HG03025 (cell line): ENCODE data around the gene CAPN9.

Experiments used
- ATAC-seq: cut with Tn5 transposase; IDR thresholded peaks from one replicate; pipeline ENCODE4 v1.9.1; 2021; ENCODE audit warnings: mild to moderate bottlenecking, moderate library complexity; ENCODE audit not compliant: unreplicated experiment, low FRiP score

The CAPN9 gene

GRCh38 chr1:230792691-230793462, 45.7 kb downstream of the CAPN9 start:
- no peak for ATAC-seq

- no peak for ATAC-seq
These were observed 46.2 kb downstream of the CAPN9 start for GRCh38 chr1:230793463-230793745.

GRCh38 chr1:230794431-230794830, 47.2 kb downstream of the CAPN9 start:
- no peak for ATAC-seq

GRCh38 chr1:230794871-230795605, 47.9 kb downstream of the CAPN9 start:
- ATAC-seq, result no peak

GRCh38 chr1:230796626-230797025, 49.4 kb downstream of the CAPN9 start:
- ATAC-seq, result no peak

GRCh38 chr1:230797376-230797920, 50.3 kb downstream of the CAPN9 start:
- no peak for ATAC-seq

GRCh38 chr1:230797942-230798365, 50.8 kb downstream of the CAPN9 start:
- no peak for ATAC-seq

- ATAC-seq, result no peak
These were observed 51.3 kb downstream of the CAPN9 start for GRCh38 chr1:230798491-230798890.

- no peak for ATAC-seq
These were observed 54.0 kb downstream of the CAPN9 start for GRCh38 chr1:230800891-230801840.

- ATAC-seq, result no peak
These were observed 57.2 kb downstream of the CAPN9 start for GRCh38 chr1:230804396-230804795.

GRCh38 chr1:230806552-230806951, 59.4 kb downstream of the CAPN9 start:
- ATAC-seq, result no peak

GRCh38 chr1:230807029-230807428, 59.8 kb downstream of the CAPN9 start:
- no peak for ATAC-seq

- no peak for ATAC-seq
These were observed 60.5 kb downstream of the CAPN9 start for GRCh38 chr1:230807561-230808280.

- no peak for ATAC-seq
These were observed 61.2 kb downstream of the CAPN9 start for GRCh38 chr1:230808281-230808872.

GRCh38 chr1:230809256-230809990, 62.2 kb downstream of the CAPN9 start:
- ATAC-seq, result no peak

- ATAC-seq, result no peak
These were observed 65.4 kb downstream of the CAPN9 start for GRCh38 chr1:230812568-230812967.

GRCh38 chr1:230814949-230815692, 67.9 kb downstream of the CAPN9 start:
- no peak for ATAC-seq

GRCh38 chr1:230816018-230816417, 68.8 kb downstream of the CAPN9 start:
- no peak for ATAC-seq
